ENCODE results near the gene AMDHD2. TPM values are rescaled to one million over a fixed set of nuclear protein-coding genes. Genes with fewer than 3 reads are reported as not detected.

The AMDHD2 gene
- total and polyA plus RNA-seq, 2 of the 8 experiments (the other 6 are each of a cell fraction or from before 2014, with no cell fraction given) = 43.0 to 54.6 TPM

DNA sequence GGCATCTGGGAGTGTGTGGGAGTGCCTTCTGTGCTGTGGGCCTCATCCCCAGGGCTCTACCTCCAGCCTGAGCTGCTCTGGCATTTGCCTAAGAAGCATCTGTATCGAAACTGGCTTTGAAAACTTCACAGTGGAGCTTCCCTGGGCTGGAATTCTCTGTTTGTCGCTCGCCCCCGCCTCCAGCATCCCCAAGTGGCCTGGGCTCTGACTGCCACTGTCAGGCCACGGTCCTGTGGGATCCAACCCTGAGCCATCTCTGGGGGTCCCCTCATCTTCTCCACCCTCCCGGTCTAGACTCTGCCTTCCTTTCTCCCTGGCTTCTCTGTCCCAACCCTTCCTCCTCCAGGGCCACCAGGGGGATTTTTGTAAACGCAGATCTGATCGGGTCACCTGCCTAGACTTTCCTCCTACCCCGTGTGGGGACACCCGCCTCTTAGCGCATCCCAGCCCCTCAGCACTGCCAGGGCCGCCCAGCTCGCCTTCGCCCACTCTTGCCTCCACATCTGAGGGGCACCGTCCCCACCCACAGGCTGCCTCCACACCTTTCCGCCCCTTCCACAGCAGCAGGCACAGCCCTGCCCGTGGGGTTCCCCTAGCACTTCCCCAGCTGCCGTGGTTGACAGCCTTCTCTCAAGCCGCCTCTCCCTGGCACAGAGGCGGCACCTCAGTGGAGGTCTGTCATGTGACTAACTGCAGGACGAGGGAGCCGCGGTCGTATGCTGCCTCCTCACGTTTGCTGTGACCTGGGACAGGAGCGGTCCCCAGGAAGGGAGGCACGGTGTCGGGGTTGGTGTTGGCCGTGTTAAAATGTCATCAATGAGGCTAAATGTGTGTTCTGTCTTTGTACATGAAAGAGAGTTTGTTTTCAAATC is 33.3 kb upstream of the AMDHD2 start (continued):
- no peak for TF ChIP-seq KDM1A (IDR thresholded peaks at IDR 0.05; ENCODE audit: borderline replicate concordance, low read length)
- TF ChIP-seq, protein P1, sequence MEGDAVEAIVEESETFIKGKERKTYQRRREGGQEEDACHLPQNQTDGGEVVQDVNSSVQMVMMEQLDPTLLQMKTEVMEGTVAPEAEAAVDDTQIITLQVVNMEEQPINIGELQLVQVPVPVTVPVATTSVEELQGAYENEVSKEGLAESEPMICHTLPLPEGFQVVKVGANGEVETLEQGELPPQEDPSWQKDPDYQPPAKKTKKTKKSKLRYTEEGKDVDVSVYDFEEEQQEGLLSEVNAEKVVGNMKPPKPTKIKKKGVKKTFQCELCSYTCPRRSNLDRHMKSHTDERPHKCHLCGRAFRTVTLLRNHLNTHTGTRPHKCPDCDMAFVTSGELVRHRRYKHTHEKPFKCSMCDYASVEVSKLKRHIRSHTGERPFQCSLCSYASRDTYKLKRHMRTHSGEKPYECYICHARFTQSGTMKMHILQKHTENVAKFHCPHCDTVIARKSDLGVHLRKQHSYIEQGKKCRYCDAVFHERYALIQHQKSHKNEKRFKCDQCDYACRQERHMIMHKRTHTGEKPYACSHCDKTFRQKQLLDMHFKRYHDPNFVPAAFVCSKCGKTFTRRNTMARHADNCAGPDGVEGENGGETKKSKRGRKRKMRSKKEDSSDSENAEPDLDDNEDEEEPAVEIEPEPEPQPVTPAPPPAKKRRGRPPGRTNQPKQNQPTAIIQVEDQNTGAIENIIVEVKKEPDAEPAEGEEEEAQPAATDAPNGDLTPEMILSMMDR (IDR thresholded peaks at IDR 0.05; ENCODE audit: control extremely low read depth in 1 of 3, insufficient read depth in 1 of 3, low read depth in 1 of 3, low read length in 3 of 3) = peak in 1 of 3 experiments; percentile 21; a peak in 1 of 4 replicates

Measured in H1 (cell line).